Measurements from ENCODE around the gene MB21D2.
A peak's percentile ranks its signal among the peaks of the same experiment; 100 is the strongest.
"Not testable (repeated sequence)": the region's sequence is repeated elsewhere in the genome, so short reads cannot be mapped to it uniquely, and the experiment has no call there.

The MB21D2 gene, protein sequence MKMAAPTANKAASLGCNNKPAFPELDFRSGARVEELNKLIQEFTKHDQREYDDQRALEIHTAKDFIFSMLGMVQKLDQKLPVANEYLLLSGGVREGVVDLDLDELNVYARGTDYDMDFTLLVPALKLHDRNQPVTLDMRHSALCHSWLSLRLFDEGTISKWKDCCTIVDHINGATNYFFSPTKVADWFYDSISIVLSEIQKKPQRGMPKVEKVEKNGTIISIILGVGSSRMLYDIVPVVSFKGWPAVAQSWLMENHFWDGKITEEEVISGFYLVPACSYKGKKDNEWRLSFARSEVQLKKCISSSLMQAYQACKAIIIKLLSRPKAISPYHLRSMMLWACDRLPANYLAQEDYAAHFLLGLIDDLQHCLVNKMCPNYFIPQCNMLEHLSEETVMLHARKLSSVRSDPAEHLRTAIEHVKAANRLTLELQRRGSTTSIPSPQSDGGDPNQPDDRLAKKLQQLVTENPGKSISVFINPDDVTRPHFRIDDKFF

GRCh38 chr3:192917404-192918274, at the start of gene MB21D2:
Gene MB21D2 (minus strand): TSS chr3:192917856. CDS start chr3:192917840, 16 bp downstream.
- DNase-seq (ENCODE audit: extremely low spot score) = peak; percentile 83
- CTCF ChIA-PET = interaction anchor here (1.0 to 8.1 kb wide), 17 partner anchors 9 to 352 kb away, joined by 3 to 95 read pairs (median 4); no protein-coding TSS in a partner anchor
- POLR2A ChIA-PET = interaction anchor here (0.7 to 1.3 kb wide), 4 partner anchors 18 to 112 kb away, joined by 3 to 6 read pairs (median 3); no protein-coding TSS in a partner anchor
- no peak for TF ChIP-seq CTCF (IDR thresholded peaks at IDR 0.05; ENCODE audit: control extremely low read depth, extremely low read depth, low read depth, missing control alignments)

DNA sequence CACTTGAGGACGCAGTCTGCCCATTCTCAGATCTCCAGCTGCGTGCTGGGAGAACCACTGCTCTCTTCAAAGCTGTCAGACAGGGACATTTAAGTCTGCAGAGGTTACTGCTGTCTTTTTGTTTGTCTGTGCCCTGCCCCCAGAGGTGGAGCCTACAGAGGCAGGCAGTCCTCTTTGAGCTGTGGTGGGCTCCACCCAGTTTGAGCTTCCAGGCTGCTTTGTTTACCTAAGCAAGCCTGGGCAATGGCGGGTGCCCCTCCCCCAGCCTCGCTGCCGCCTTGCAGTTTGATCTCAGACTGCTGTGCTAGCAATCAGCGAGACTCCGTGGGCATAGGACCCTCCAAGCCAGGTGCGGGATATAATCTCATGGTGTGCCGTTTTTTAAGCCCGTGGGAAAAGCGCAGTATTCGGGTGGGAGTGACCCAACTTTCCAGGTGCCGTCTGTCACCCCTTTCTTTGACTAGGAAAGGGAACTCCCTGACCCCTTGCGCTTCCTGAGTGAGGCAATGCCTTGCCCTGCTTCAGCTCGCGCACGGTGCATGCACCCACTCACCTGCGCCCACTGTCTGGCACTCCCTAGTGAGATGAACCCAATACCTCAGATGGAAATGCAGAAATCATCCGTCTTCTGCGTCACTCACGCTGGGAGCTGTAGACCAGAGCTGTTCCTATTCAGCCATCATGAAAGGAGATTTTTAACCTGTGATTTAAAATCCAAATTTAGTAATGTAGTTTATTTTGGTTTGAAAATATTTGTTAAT, 47.5 kb upstream of the MB21D2 start:
- CTCF ChIA-PET; POLR2A ChIA-PET; DNase-seq (ENCODE audit: extremely low spot score): not testable (repeated sequence)

DNA sequence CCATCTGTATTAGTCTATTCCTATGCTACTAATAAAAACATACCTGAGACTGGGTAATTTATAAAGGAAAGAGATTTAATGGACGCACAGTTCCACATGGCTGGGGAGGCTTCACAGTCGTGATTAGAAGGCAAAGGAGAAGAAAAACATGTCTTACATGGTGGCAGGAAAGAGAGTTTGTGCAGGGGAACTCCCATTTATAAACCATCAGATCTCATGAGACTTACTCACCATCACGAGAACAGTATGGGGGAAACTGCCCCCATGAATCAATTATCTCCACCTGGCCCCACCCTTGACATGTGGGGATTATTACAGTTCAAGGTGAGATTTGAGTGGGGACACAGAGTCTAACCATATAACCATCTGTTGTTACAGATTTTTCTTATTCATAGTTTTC, 42.1 kb upstream of the MB21D2 start:
- ChIA-PET CTCF (interaction anchor here (1.3 to 1.4 kb wide), 2 partner anchors 19 to 81 kb away, joined by 3 to 4 read pairs; no protein-coding TSS in a partner anchor), POLR2A (no interaction called here)
- no peak for DNase-seq (ENCODE audit: extremely low spot score)
- no peak for TF ChIP-seq CTCF (IDR thresholded peaks at IDR 0.05; ENCODE audit: control extremely low read depth, extremely low read depth, low read depth, missing control alignments)

- ChIA-PET POLR2A (no interaction called here), CTCF (interaction anchor here (1.3 to 1.9 kb wide), 3 partner anchors 17 to 83 kb away, joined by 3 to 6 read pairs (median 4); no protein-coding TSS in a partner anchor)
- DNase-seq (ENCODE audit: extremely low spot score) = no peak
- no peak for TF ChIP-seq CTCF (IDR thresholded peaks at IDR 0.05; ENCODE audit: control extremely low read depth, extremely low read depth, low read depth, missing control alignments)
Measured at GRCh38 chr3:192958219-192958872, 40.7 kb upstream of the MB21D2 start.

GRCh38 chr3:192957441-192958021, 39.9 kb upstream of the MB21D2 start:
- ChIA-PET CTCF (interaction anchor here (0.8 to 2.1 kb wide), 8 partner anchors 9 to 141 kb away, joined by 3 to 7 read pairs (median 4); no protein-coding TSS in a partner anchor), POLR2A (no interaction called here)
- TF ChIP-seq CTCF (IDR thresholded peaks at IDR 0.05; ENCODE audit: control extremely low read depth, extremely low read depth, low read depth, missing control alignments) = no peak

DNA sequence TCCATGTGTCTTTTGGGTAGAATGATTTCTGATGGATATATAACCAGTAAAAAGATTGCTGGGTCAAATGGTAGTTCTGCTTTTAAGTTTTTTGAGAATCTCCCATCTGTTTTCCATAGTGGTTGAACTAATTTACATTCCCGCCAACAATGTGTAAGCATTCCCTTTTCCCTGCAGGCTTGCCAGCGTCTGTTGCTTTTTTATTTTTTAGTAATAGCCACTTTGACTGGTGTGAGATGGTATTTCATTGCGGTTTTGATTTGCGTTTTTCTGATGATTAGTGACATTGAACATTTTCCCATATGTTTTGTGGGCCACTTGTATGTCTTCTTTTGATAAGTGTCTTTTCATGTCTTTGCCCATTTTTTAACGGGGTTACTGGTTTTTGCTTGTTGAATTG, 36.3 kb upstream of the MB21D2 start:
- ChIA-PET POLR2A (no interaction called here), CTCF (no interaction called here)
- TF ChIP-seq CTCF (IDR thresholded peaks at IDR 0.05; ENCODE audit: control extremely low read depth, extremely low read depth, low read depth, missing control alignments) = no peak
- DNase-seq (ENCODE audit: extremely low spot score) = no peak

More at GRCh38 chr3:192957441-192958021, 39.9 kb upstream of the MB21D2 start:
- no peak for DNase-seq (ENCODE audit: extremely low spot score)
